Gastrocnemius medialis (tissue), 4 donors: ENCODE results near the gene TRMT11. TPM values are rescaled to one million over a fixed set of nuclear protein-coding genes. Genes with fewer than 3 reads are reported as not detected.

Source experiments
- ATAC-seq, 2 donors: fragments of 150-250 bp; one replicate each; pipeline ENCODE4 v1.9.1; 2016
- DNase-seq, 2 donors: peaks; one replicate each; pipeline ENCODE4 v3.0.0-alpha.2; 2019
- H3K27ac ChIP-seq, 4 donors: fragments of 200-600 bp; sonication (generic); 1 replicate in 1 of 4; 2 replicates in 3 of 4; pipeline ENCODE4 v1.5.1; 2016 to 2018; ENCODE audit warnings: mild to moderate bottlenecking in 2 of 4, moderate library complexity in 1 of 4
- H3K27me3 ChIP-seq, 3 donors: fragments of 200-600 bp; sonication (generic) in 2 of 3; 1 replicate in 1 of 3; 2 replicates in 2 of 3; pipeline versions ENCODE4 v1.5.1 to v1.6.0; 2016 to 2019; ENCODE audit warnings: mild to moderate bottlenecking in 1 of 3, moderate library complexity in 1 of 3
- H3K36me3 ChIP-seq, 2 donors: fragments of 200-600 bp; sonication (generic) in 1 of 2; one replicate each; pipeline ENCODE4 v1.5.1; 2017 to 2018
- H3K4me1 ChIP-seq, 2 donors: fragments of 200-600 bp; sonication (generic) in 1 of 2; one replicate each; pipeline ENCODE4 v1.5.1; 2016 to 2017; ENCODE audit warnings: mild to moderate bottlenecking in 2 of 2
- H3K4me3 ChIP-seq, 4 donors: fragments of 200-600 bp; sonication (generic) in 3 of 4; 1 replicate in 1 of 4; 2 replicates in 3 of 4; pipeline ENCODE4 v1.5.1; 2016 to 2019; ENCODE audit warnings: mild to moderate bottlenecking in 2 of 4
- H3K9me3 ChIP-seq, 3 donors: fragments of 200-600 bp; sonication (generic) in 2 of 3; 1 replicate in 1 of 3; 2 replicates in 2 of 3; pipeline ENCODE4 v1.5.1; 2016 to 2019
- CTCF ChIP-seq, 5 experiments: fragments of 450-650 bp in 3 of 5; fragments of 200-600 bp in 2 of 5; sonication (generic) in 2 of 5; IDR thresholded peaks in 4 of 5; conservative IDR thresholded peaks in 1 of 5; 1 replicate in 4 of 5; 2 replicates in 1 of 5; pipeline ENCODE4 v1.5.1; 2016 to 2019; ENCODE audit warnings: antibody characterized with exemption in 5 of 5, mild to moderate bottlenecking in 3 of 5, moderate library complexity in 3 of 5
- POLR2A ChIP-seq, 2 donors: fragments of 450-650 bp; IDR thresholded peaks; one replicate each; pipeline ENCODE4 v1.6.1; 2017; ENCODE audit warnings: antibody characterized with exemption in 2 of 2, mild to moderate bottlenecking in 2 of 2, moderate library complexity in 2 of 2
- in situ Hi-C, 4 donors: fragments of 200-750 bp; cut with MboI; loops; one replicate each; pipeline versions ENCODE4 v1.15.0 to v1.8.0; 2017; ENCODE audit warnings: low sequenced_read_pairs in 4 of 4
- intact Hi-C: fragments of 100-400 bp; cut with DNase I; formaldehyde crosslinking; loops from one replicate; pipeline ENCODE4 v1.15.1; 2023; ENCODE audit warnings: low total_unique reads
- total RNA-seq, 4 donors: library from RNA; depleted of rRNA; stranded (reverse); fragments of >200 nt; gene quantifications; one replicate each; pipeline versions ENCODE4 v1.1.0 to v1.2.3, GENCODE V29; 2016

The TRMT11 gene
- total RNA-seq, 4 donors from 2014 or later = 2.5 to 10.2 (median 6.9) TPM

GRCh38 chr6:126064748-126065401, 78.5 kb downstream of the TRMT11 start:
- intact Hi-C loops (no loop called here), in situ Hi-C loops (no loop called here)
- Histone ChIP-seq H3K9me3 (no peaks in the 10 kb centered on the region), H3K27ac (no peak overlapping the region), H3K36me3 (no peaks in the 10 kb centered on the region), H3K27me3 (no peaks in the 10 kb centered on the region), H3K4me3 (no peak overlapping the region), H3K4me1 (peaks cover 0 to 4% of the 10 kb centered on the region in 2 donors)
- ATAC-seq (no peak), DNase-seq (no peak)
- no peak for TF ChIP-seq CTCF (IDR thresholded peaks at IDR 0.05 in 4 of 5, conservative IDR thresholded peaks at IDR 0.05 in 1 of 5)
- TF ChIP-seq POLR2A (IDR thresholded peaks at IDR 0.05) = no peak

GRCh38 chr6:126066053-126067048, 80.0 kb downstream of the TRMT11 start:
- no peaks in the 10 kb centered on the region for H3K36me3 ChIP-seq
- in situ Hi-C loops = no loop called here
- ATAC-seq (no peak), DNase-seq (no peak)
- no peaks in the 10 kb centered on the region for H3K27me3 ChIP-seq
- H3K4me1 ChIP-seq = no peaks in the 10 kb centered on the region
- intact Hi-C loops = no loop called here
- H3K4me3 ChIP-seq = no peak overlapping the region
- TF ChIP-seq POLR2A (IDR thresholded peaks at IDR 0.05) (no peak), CTCF (IDR thresholded peaks at IDR 0.05 in 4 of 5, conservative IDR thresholded peaks at IDR 0.05 in 1 of 5) (no peak)
- H3K27ac ChIP-seq = no peak overlapping the region
- no peaks in the 10 kb centered on the region for H3K9me3 ChIP-seq

- TF ChIP-seq POLR2A (IDR thresholded peaks at IDR 0.05) (no peak), CTCF (IDR thresholded peaks at IDR 0.05 in 4 of 5, conservative IDR thresholded peaks at IDR 0.05 in 1 of 5) (no peak)
- intact Hi-C loops = no loop called here
- Histone ChIP-seq H3K36me3 (no peaks in the 10 kb centered on the region), H3K4me3 (no peak overlapping the region), H3K27me3 (no peaks in the 10 kb centered on the region), H3K27ac (no peak overlapping the region), H3K4me1 (no peaks in the 10 kb centered on the region), H3K9me3 (no peaks in the 10 kb centered on the region)
- no peak for ATAC-seq
- no peak for DNase-seq
- in situ Hi-C loops = no loop called here
Measured at GRCh38 chr6:126067073-126067472, 80.7 kb downstream of the TRMT11 start.

GRCh38 chr6:126069449-126069848, 83.1 kb downstream of the TRMT11 start:
- DNase-seq (no peak), ATAC-seq (no peak)
- Histone ChIP-seq H3K9me3 (no peaks in the 10 kb centered on the region), H3K36me3 (no peaks in the 10 kb centered on the region), H3K4me3 (no peak overlapping the region), H3K27ac (no peak overlapping the region), H3K27me3 (no peaks in the 10 kb centered on the region), H3K4me1 (no peaks in the 10 kb centered on the region)
- TF ChIP-seq POLR2A (IDR thresholded peaks at IDR 0.05) (no peak), CTCF (IDR thresholded peaks at IDR 0.05 in 4 of 5, conservative IDR thresholded peaks at IDR 0.05 in 1 of 5) (no peak)
- intact Hi-C loops (no loop called here), in situ Hi-C loops (no loop called here)
